AG04449 (cell line): Measurements from ENCODE around the gene SHISA9.

Experiments used
- CTCF ChIA-PET: fragments of 350-600 bp; formaldehyde crosslinking; extraction: SDS; loops from one replicate; lab custom pipeline; 2021; ENCODE audit warnings: antibody characterized with exemption; lab: Yijun Ruan, JAX
- POLR2A ChIA-PET: fragments of 400-600, 350-600 bp; formaldehyde crosslinking; extraction: SDS; loops from one replicate; lab custom pipeline; 2020; ENCODE audit warnings: antibody characterized with exemption, inconsistent platforms; lab: Yijun Ruan, JAX
- DNase-seq: peaks from one replicate; pipeline ENCODE4 v3.0.0-alpha.2; 2010; ENCODE audit warnings: low read depth, low spot score
- H3K4me3 ChIP-seq: 2 replicates; pipeline ENCODE4 v1.5.1; 2011; ENCODE audit warnings: low read depth, mild to moderate bottlenecking, control low read depth, low read length
- CTCF ChIP-seq: IDR thresholded peaks from one replicate; pipeline ENCODE4 v1.5.1; 2011; ENCODE audit warnings: mild to moderate bottlenecking, moderate library complexity, low read length, control low read depth, inconsistent platforms; ENCODE audit not compliant: insufficient read depth; ENCODE audit errors: missing control alignments

SHISA9 gene

DNA sequence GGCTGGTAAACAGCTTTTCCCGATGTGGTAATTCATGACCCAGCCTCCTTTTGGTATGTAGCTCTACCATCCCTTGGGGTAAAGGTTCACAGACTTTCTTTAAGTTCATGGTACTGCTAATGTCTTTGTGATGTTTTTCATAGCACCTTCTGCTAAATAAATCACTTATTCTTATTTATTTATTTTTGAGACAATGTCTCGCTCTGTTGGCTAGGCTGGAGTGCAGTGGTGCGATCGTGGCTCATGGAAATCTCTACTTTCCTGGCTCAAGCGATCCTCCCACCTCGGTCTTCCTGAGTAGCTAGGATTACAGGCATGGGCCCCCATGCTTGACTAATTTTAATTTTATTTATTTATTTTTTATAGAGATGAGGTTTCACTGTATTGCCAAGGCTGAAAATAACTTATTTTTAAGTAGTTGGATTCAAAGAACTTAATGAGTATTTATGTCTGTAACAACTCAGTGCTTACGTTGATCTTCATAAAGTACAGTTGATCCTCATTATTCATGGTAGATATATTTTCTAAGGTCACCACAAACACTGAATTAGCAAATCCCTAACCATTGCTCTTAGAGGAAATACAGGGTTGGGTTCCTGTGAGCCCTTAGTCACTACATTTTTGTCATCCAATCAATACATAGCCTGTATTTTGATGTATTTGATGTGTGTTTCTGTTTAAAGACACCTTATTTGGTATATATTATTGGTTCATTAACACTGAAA, 97.1 kb downstream of the SHISA9 start:
- ChIA-PET POLR2A (no interaction called here), CTCF (no interaction called here)
- no peak for DNase-seq
- H3K4me3 ChIP-seq: no peak overlapping the region
- no peak for TF ChIP-seq CTCF

GRCh38 chr16:12999368-12999767, 98.0 kb downstream of the SHISA9 start:
- no peak overlapping the region for H3K4me3 ChIP-seq
- TF ChIP-seq CTCF: no peak
- CTCF ChIA-PET: no interaction called here
- DNase-seq: no peak
- POLR2A ChIA-PET: no interaction called here

- CTCF ChIA-PET: no interaction called here
- TF ChIP-seq CTCF: no peak
- POLR2A ChIA-PET: no interaction called here
- H3K4me3 ChIP-seq: no peak overlapping the region
- DNase-seq: no peak
These were observed 104.4 kb downstream of the SHISA9 start for GRCh38 chr16:13005721-13006247.

DNA sequence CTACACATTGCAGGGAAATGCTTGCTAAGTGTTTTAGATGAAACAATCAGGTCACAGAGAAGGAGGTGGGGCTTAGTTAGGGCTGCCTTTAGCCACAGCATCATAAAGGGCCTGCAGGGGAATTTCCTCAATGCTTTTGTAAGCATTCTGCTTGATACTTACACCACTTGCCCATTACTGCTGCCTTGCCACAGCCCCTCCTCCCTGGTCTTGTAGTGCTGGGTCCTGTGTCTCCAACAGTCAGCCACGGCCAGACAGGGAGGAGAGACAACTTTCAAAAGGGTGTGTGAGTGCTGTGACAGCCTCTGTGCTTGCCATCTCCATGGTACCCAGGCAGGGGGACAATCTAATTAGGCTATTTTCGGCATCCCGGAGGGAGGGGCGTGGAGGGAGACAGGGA, 111.2 kb downstream of the SHISA9 start:
- ChIA-PET CTCF (no interaction called here), POLR2A (no interaction called here)
- TF ChIP-seq CTCF: no peak
- no peak for DNase-seq
- no peak overlapping the region for H3K4me3 ChIP-seq

DNA sequence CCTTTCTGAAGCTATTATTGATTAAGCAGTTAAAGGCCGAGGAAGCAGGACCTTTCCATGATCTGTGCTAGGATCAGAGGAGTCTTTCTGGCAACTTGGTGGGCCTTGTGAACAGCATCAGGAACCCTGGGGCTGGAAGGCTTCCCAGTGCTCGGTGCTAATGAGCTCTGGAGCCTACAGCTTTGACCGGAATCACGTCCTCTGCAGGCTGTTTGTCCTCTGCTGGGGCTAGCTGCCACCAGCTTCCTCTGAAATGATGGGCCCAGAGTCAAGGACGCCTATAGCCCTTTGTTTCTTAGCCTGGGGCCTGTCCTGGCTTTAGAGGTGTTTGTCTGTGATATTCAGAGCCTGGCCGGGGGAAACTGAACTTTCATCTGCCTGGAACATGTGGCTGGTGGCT, 111.6 kb downstream of the SHISA9 start:
- no peak overlapping the region for H3K4me3 ChIP-seq
- no peak for TF ChIP-seq CTCF
- ChIA-PET POLR2A (no interaction called here), CTCF (no interaction called here)
- DNase-seq: no peak

- CTCF ChIA-PET: no interaction called here
- TF ChIP-seq CTCF: no peak
- no peak overlapping the region for H3K4me3 ChIP-seq
- POLR2A ChIA-PET: no interaction called here
- no peak for DNase-seq
These were observed 113.1 kb downstream of the SHISA9 start for GRCh38 chr16:13014476-13014875.
